HepG2 (cell line): ENCODE data around the gene SF3A2. TPM values are rescaled to one million over a fixed set of nuclear protein-coding genes. Genes with fewer than 3 reads are reported as not detected.

ENCODE experiments used
- ATM ChIP-seq: fragments of 450-650 bp; IDR thresholded peaks from 2 replicates; pipeline ENCODE4 v1.7.1; 2017; ENCODE audit warnings: mild to moderate bottlenecking, borderline replicate concordance
- CREB1 ChIP-seq, 2 experiments: fragments of 450-650 bp in 1 of 2; IDR thresholded peaks; 2 replicates each; pipeline ENCODE4 v1.6.1; 2016 to 2017; ENCODE audit warnings: control low read depth in 1 of 2, mild to moderate bottlenecking in 1 of 2, missing compliant biosample characterization in 1 of 2, missing genetic modification characterization in 1 of 2
- DR1 ChIP-seq: sonication (generic); formaldehyde crosslinking; IDR thresholded peaks from 2 replicates; pipeline ENCODE4 v1.8.0; 2021; ENCODE audit warnings: mild to moderate bottlenecking, missing genetic modification reagents, inconsistent platforms
- ELF1 ChIP-seq: sonication (generic); formaldehyde crosslinking; IDR thresholded peaks from 2 replicates; pipeline ENCODE4 v1.4.0; 2020; ENCODE audit warnings: missing genetic modification reagents
- IRX3 ChIP-seq: sonication (generic); formaldehyde crosslinking; IDR thresholded peaks from 2 replicates; pipeline ENCODE4 v1.8.1; 2023; ENCODE audit warnings: mild to moderate bottlenecking, low read depth, missing genetic modification reagents, borderline replicate concordance
- MED1 ChIP-seq: sonication (generic); formaldehyde crosslinking; IDR thresholded peaks from 2 replicates; pipeline ENCODE4 v1.4.0; 2020; ENCODE audit warnings: missing genetic modification reagents
- MTA1 ChIP-seq: sonication (generic); formaldehyde crosslinking; IDR thresholded peaks from 2 replicates; pipeline ENCODE4 v1.4.0; 2020; ENCODE audit warnings: missing genetic modification reagents, mild to moderate bottlenecking, borderline replicate concordance
- NCOA1 ChIP-seq: sonication (generic); formaldehyde crosslinking; IDR thresholded peaks from 2 replicates; pipeline ENCODE4 v1.9.0; 2021; ENCODE audit warnings: missing genetic modification reagents
- NCOR1 ChIP-seq: fragments of 200-600 bp; sonication (generic); IDR thresholded peaks from 2 replicates; pipeline ENCODE4 v1.7.0; 2017; ENCODE audit warnings: antibody characterized with exemption, low read length, borderline replicate concordance
- PLSCR1 ChIP-seq: sonication (generic); formaldehyde crosslinking; IDR thresholded peaks from 2 replicates; pipeline ENCODE4 v1.5.0; 2020; ENCODE audit warnings: missing genetic modification reagents, mild to moderate bottlenecking, borderline replicate concordance
- STAG1 ChIP-seq: sonication (generic); formaldehyde crosslinking; IDR thresholded peaks from 2 replicates; pipeline ENCODE4 v1.4.0; 2020; ENCODE audit warnings: missing genetic modification reagents
- ZNF225 ChIP-seq: sonication (generic); formaldehyde crosslinking; IDR thresholded peaks from 2 replicates; pipeline ENCODE4 v1.4.0; 2020; ENCODE audit warnings: mild to moderate bottlenecking, missing genetic modification reagents
- ZNF274 ChIP-seq: sonication (generic); formaldehyde crosslinking; IDR thresholded peaks from 2 replicates; pipeline ENCODE4 v1.5.1; 2020; ENCODE audit warnings: mild to moderate bottlenecking, missing genetic modification reagents
- ZNF280B ChIP-seq: sonication (generic); formaldehyde crosslinking; IDR thresholded peaks from 2 replicates; pipeline ENCODE4 v1.5.0; 2020; ENCODE audit warnings: missing genetic modification reagents, mild to moderate bottlenecking, borderline replicate concordance
- ZNF33B ChIP-seq: sonication (generic); formaldehyde crosslinking; IDR thresholded peaks from 2 replicates; pipeline ENCODE4 v1.5.1; 2020; ENCODE audit warnings: mild to moderate bottlenecking, missing genetic modification reagents
- ZNF354B ChIP-seq: sonication (generic); formaldehyde crosslinking; IDR thresholded peaks from 2 replicates; pipeline ENCODE4 v1.8.0; 2022; ENCODE audit warnings: mild to moderate bottlenecking, missing genetic modification reagents
- ZNF564 ChIP-seq: sonication (generic); formaldehyde crosslinking; IDR thresholded peaks from 2 replicates; pipeline ENCODE4 v1.8.1; 2023; ENCODE audit warnings: mild to moderate bottlenecking, missing genetic modification reagents
- ZSCAN25 ChIP-seq: sonication (generic); formaldehyde crosslinking; IDR thresholded peaks from 2 replicates; pipeline ENCODE4 v1.8.0; 2022; ENCODE audit warnings: mild to moderate bottlenecking, missing genetic modification reagents
- polyA plus RNA-seq, 8 experiments: library from polyadenylated mRNA; depleted of rRNA in 3 of 8; stranded (reverse) in 7 of 8; unstranded in 1 of 8; fragments of >200 nt; fragmentation: Illumina TruSeq in 4 of 8; extraction: Trizol in 4 of 8; gene quantifications; 2 replicates each; pipeline versions ENCODE4 v1.2.1 to v1.2.3, GENCODE V29; 2011 to 2016; ENCODE audit warnings: low read depth in 4 of 8, missing spikeins in 1 of 8, mixed read lengths in 1 of 8; ENCODE audit not compliant: insufficient read depth in 1 of 8
- total RNA-seq, 5 experiments: library from RNA; depleted of rRNA; stranded (reverse); fragments of >200 nt; fragmentation: Illumina TruSeq; extraction: Trizol; gene quantifications; 2 replicates each; pipeline ENCODE4 v1.2.3, GENCODE V29; 2016; ENCODE audit warnings: low read depth in 1 of 5
- TF ChIP-seq, protein P1 (sequence below): sonication (generic); formaldehyde crosslinking; IDR thresholded peaks from 2 replicates; pipeline ENCODE4 v1.4.0; 2020; ENCODE audit warnings: missing genetic modification reagents
- TF ChIP-seq, protein P2 (sequence below): sonication (generic); formaldehyde crosslinking; IDR thresholded peaks from 2 replicates; pipeline ENCODE4 v1.5.0; 2020; ENCODE audit warnings: mild to moderate bottlenecking, missing genetic modification reagents, borderline replicate concordance
- TF ChIP-seq, protein P3 (sequence below): sonication (generic); formaldehyde crosslinking; IDR thresholded peaks from 2 replicates; pipeline ENCODE4 v1.5.0; 2020; ENCODE audit warnings: missing genetic modification reagents, mild to moderate bottlenecking, borderline replicate concordance
- TF ChIP-seq, protein P4 (sequence below): sonication (generic); formaldehyde crosslinking; IDR thresholded peaks from 2 replicates; pipeline ENCODE4 v1.4.0; 2020; ENCODE audit warnings: missing genetic modification reagents, borderline replicate concordance

Gene SF3A2
- total and polyA plus RNA-seq, 2 of the 13 experiments (the other 11 are each of a cell fraction or from before 2014, with no cell fraction given) = 8.6 to 8.8 TPM

GRCh38 chr19:2254064-2254872 lies 17.6 kb downstream of the SF3A2 start (continued):
- no peak for TF ChIP-seq ATM
- no peak for TF ChIP-seq ZNF33B
- TF ChIP-seq, protein P1, sequence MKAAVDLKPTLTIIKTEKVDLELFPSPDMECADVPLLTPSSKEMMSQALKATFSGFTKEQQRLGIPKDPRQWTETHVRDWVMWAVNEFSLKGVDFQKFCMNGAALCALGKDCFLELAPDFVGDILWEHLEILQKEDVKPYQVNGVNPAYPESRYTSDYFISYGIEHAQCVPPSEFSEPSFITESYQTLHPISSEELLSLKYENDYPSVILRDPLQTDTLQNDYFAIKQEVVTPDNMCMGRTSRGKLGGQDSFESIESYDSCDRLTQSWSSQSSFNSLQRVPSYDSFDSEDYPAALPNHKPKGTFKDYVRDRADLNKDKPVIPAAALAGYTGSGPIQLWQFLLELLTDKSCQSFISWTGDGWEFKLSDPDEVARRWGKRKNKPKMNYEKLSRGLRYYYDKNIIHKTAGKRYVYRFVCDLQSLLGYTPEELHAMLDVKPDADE (CRISPR knock-in tag) = no peak
- TF ChIP-seq, protein P2, sequence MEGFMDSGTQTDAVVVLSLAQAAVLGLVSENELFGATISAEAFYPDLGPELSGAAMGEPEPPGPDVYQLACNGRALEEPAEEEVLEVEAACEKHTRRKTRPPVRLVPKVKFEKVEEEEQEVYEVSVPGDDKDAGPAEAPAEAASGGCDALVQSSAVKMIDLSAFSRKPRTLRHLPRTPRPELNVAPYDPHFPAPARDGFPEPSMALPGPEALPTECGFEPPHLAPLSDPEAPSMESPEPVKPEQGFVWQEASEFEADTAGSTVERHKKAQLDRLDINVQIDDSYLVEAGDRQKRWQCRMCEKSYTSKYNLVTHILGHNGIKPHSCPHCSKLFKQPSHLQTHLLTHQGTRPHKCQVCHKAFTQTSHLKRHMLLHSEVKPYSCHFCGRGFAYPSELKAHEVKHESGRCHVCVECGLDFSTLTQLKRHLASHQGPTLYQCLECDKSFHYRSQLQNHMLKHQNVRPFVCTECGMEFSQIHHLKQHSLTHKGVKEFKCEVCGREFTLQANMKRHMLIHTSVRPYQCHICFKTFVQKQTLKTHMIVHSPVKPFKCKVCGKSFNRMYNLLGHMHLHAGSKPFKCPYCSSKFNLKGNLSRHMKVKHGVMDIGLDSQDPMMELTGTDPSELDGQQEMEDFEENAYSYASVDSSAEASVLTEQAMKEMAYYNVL (CRISPR knock-in tag) = no peak
- TF ChIP-seq, protein P3, sequence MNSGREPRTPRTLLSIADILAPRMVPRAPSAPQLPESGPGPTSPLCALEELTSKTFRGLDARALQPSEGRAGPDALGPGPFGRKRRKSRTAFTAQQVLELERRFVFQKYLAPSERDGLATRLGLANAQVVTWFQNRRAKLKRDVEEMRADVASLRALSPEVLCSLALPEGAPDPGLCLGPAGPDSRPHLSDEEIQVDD (CRISPR knock-in tag) = no peak
- no peak for TF ChIP-seq IRX3 (CRISPR knock-in tag)
- no peak for TF ChIP-seq MED1
- no peak for TF ChIP-seq ZNF564
- no peak for TF ChIP-seq DR1 (CRISPR knock-in tag)
- TF ChIP-seq MTA1 (CRISPR knock-in tag) = no peak
- no peak for TF ChIP-seq ZNF274
- no peak for TF ChIP-seq ZNF354B
- TF ChIP-seq ZNF280B (CRISPR knock-in tag) = 0 out of 2 replicates have a peak, but pooled peaks have one; percentile 48
- TF ChIP-seq NCOA1 = no peak
- TF ChIP-seq NCOR1 = no peak
- peak; percentile 60; the same call in 1 of the 2 replicates for TF ChIP-seq ZSCAN25 (CRISPR knock-in tag)
- TF ChIP-seq, protein P4, sequence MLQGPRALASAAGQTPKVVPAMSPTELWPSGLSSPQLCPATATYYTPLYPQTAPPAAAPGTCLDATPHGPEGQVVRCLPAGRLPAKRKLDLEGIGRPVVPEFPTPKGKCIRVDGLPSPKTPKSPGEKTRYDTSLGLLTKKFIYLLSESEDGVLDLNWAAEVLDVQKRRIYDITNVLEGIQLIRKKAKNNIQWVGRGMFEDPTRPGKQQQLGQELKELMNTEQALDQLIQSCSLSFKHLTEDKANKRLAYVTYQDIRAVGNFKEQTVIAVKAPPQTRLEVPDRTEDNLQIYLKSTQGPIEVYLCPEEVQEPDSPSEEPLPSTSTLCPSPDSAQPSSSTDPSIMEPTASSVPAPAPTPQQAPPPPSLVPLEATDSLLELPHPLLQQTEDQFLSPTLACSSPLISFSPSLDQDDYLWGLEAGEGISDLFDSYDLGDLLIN (CRISPR knock-in tag) = no peak
- peak; percentile 67 for TF ChIP-seq STAG1
- no peak for TF ChIP-seq CREB1 (IDR thresholded peaks at IDR 0.05)
- no peak for TF ChIP-seq CREB1 (CRISPR knock-in tag; IDR thresholded peaks at IDR 0.05)
- peak; percentile 32; the same call in 1 of the 2 replicates for TF ChIP-seq ELF1 (CRISPR knock-in tag)
- no peak for TF ChIP-seq PLSCR1 (CRISPR knock-in tag)
- TF ChIP-seq ZNF225 (CRISPR knock-in tag) = no peak
